ENCODE data around the gene PCBP1. TPM values are rescaled to one million over a fixed set of nuclear protein-coding genes. Genes with fewer than 3 reads are reported as not detected.
"Not testable (repeated sequence)": the region's sequence is repeated elsewhere in the genome, so short reads cannot be mapped to it uniquely, and the experiment has no call there.

Gene PCBP1
- total RNA-seq, 4 donors from 2014 or later = 103 to 189 (median 149) TPM

GRCh38 chr2:70132244-70133126 lies 45.2 kb downstream of the PCBP1 start:
- H3K27ac ChIP-seq = peak overlapping the region; percentile 85 to 94 (median 92)
- in situ Hi-C loops (cut with MboI; ENCODE audit: low pct_ligation_motif_present in 1 of 4, low pct_unique_long_range_greater_than_20kb in 1 of 4, low sequenced_read_pairs in 3 of 4) = loop anchor here in 1 of 4 donors (10.0 kb wide), 1 partner anchor 48 kb away; the partner anchor contains the start of gene PCBP1
- H3K36me3 ChIP-seq = no peaks in the 10 kb centered on the region
- TF ChIP-seq POLR2A (IDR thresholded peaks at IDR 0.05) (peak; percentile 52), POLR2AphosphoS5 (IDR thresholded peaks at IDR 0.05) (peak in 2 of 3 donors; percentile 51 to 54), EP300 (IDR thresholded peaks at IDR 0.05; ENCODE audit: low read depth) (no peak), CTCF (IDR thresholded peaks at IDR 0.05) (no peak)
- intact Hi-C loops (cut with DNase I; ENCODE audit: low total_unique reads) = no loop called here
- no peaks in the 10 kb centered on the region for H3K27me3 ChIP-seq
- DNase-seq = peak; percentile 47
- peaks cover 6 to 54% (median 25%) of the 10 kb centered on the region in 4 donors for H3K4me1 ChIP-seq
- WGBS, 2 donors (ENCODE audit: low coverage in 1 of 2) = 3 to 5% methylated on average over 5 to 8 of the region's 8 CpGs
- no peaks in the 10 kb centered on the region for H3K9me3 ChIP-seq
- peak overlapping the region in 3 of 4 donors; percentile 15 to 48 (median 23) for H3K4me3 ChIP-seq

DNA sequence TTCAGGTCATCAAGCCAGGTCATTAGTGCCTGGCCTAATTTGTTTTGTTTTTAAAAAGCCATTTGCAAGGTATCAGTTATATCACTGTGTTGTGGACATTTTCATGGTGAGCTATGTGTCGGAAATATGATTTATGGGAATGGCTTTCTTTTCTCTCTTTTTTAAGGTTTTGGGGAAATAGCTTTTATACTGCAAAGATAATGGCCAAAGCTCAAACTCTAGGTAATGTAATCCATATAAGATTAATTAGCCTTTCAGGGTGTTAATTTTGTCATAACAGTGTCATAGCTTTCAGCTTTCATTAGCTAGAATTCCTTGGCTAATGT lies 45.8 kb downstream of the PCBP1 start:
- H3K27me3 ChIP-seq = no peaks in the 10 kb centered on the region
- H3K4me3 ChIP-seq = peak overlapping the region in 1 of 4 donors; percentile 48

DNA sequence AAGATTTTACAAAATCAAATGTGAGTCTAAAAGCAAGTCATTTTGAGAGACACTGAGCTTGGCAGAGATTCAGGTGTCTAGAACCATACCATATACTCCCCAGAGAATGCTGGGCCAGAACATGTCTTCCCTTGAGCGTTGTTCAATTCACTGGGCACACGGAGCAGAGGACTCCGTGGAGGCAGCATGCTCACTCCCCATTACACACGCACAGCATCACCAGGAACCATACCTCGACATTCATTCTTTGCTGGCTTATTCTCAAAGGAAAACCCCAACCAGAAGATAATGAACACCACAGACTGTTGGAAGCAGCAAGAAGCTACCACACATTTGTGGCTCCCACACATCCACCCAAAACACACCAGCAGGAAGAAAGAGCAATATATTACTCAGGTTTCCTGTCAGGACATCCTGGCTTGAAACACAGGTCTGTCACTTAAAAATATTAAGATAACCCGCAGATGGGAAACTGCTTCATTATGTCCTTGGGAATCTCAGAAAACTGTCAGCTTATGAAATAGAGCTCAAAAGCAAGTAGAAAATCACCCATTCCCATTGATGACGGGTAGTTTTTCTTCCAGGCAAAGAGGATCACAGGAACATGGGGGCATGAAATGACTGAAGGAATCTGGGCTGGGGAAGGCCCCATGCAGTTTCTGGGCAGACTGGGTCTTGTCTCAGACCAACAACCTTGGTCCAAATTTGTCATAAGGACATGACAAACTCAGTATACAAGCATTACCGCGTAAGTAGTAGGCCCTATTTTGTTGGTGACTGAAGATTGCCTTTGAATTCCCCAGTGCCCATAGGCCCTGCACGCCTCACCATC lies 46.4 kb downstream of the PCBP1 start:
- 77 to 100% methylated on average over 1 to 10 of the region's 10 CpGs for WGBS, 2 donors (ENCODE audit: low coverage in 1 of 2)

More for the DNA sequence above, 45.8 kb downstream of the PCBP1 start:
- 77 to 90% methylated on average over 1 of the region's 1 CpG for WGBS, 2 donors (ENCODE audit: low coverage in 1 of 2)
- TF ChIP-seq CTCF (IDR thresholded peaks at IDR 0.05) = no peak
- no peak for TF ChIP-seq EP300 (IDR thresholded peaks at IDR 0.05; ENCODE audit: low read depth)
- TF ChIP-seq POLR2A (IDR thresholded peaks at IDR 0.05) = no peak
- intact Hi-C loops (cut with DNase I; ENCODE audit: low total_unique reads) = no loop called here
- H3K9me3 ChIP-seq = no peaks in the 10 kb centered on the region
- peaks cover 6 to 51% (median 25%) of the 10 kb centered on the region in 4 donors for H3K4me1 ChIP-seq
- in situ Hi-C loops (cut with MboI; ENCODE audit: low pct_ligation_motif_present in 1 of 4, low pct_unique_long_range_greater_than_20kb in 1 of 4, low sequenced_read_pairs in 3 of 4) = loop anchor here in 1 of 4 donors (10.0 kb wide), 1 partner anchor 48 kb away; the partner anchor contains the start of gene PCBP1
- H3K36me3 ChIP-seq = no peaks in the 10 kb centered on the region
- peak overlapping the region; percentile 85 to 94 (median 92) for H3K27ac ChIP-seq
- no peak for DNase-seq

DNA sequence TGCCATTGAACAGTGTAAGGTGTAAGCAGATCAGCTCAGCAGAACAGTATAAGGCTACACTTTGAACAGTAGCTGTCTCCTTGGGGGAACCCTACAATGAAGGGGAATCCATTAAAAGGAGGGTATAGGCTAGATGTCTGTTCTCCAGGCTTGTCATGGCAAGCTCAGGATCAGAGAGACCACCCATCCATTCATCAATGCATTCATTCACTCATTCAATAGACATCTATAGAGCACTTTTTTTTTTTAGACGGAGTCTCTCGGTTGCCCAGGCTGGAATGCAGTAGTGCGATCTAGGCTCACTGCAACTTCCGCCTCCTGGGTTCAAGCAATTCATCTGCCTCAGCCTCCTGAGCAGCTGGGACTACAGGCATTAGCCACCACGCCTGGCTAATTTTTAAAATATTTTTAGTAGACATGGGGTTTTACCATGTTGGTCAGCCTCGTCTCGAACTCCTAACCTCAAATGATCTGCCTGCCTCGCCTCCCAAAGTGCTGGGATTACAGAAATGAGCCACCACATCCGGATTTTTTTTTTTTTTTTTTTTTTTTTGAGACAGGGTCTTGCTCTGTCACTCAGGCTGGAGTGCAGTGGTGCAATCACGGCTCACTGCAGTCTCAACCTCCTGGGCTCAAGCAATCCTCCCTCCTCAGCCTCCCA lies 47.2 kb downstream of the PCBP1 start:
- H3K36me3 ChIP-seq; DNase-seq; H3K27me3 ChIP-seq; H3K9me3 ChIP-seq; intact Hi-C loops (cut with DNase I; ENCODE audit: low total_unique reads); H3K4me3 ChIP-seq: not testable (repeated sequence)
- Histone ChIP-seq H3K4me1 (peaks cover 6 to 51% (median 25%) of the 10 kb centered on the region in 4 donors), H3K27ac (peak overlapping the region; percentile 85 to 94 (median 92))
- 75 to 95% methylated on average over 4 to 10 of the region's 10 CpGs for WGBS, 2 donors (ENCODE audit: low coverage in 1 of 2)
- in situ Hi-C loops (cut with MboI; ENCODE audit: low pct_ligation_motif_present in 1 of 4, low pct_unique_long_range_greater_than_20kb in 1 of 4, low sequenced_read_pairs in 3 of 4) = loop anchor here in 1 of 4 donors (10.0 kb wide), 1 partner anchor 50 kb away; the partner anchor contains the start of gene PCBP1

More for the DNA sequence above, 46.4 kb downstream of the PCBP1 start:
- intact Hi-C loops (cut with DNase I; ENCODE audit: low total_unique reads) (no loop called here), in situ Hi-C loops (cut with MboI; ENCODE audit: low pct_ligation_motif_present in 1 of 4, low pct_unique_long_range_greater_than_20kb in 1 of 4, low sequenced_read_pairs in 3 of 4) (loop anchor here in 1 of 4 donors (10.0 kb wide), 1 partner anchor 49 kb away; the partner anchor contains the start of gene PCBP1)
- H3K4me1 ChIP-seq = peaks cover 6 to 51% (median 25%) of the 10 kb centered on the region in 4 donors
- H3K27ac ChIP-seq = peak overlapping the region; percentile 85 to 94 (median 92)
- H3K4me3 ChIP-seq = no peak overlapping the region
- H3K9me3 ChIP-seq = no peaks in the 10 kb centered on the region
- TF ChIP-seq EP300 (IDR thresholded peaks at IDR 0.05; ENCODE audit: low read depth) (no peak), POLR2A (IDR thresholded peaks at IDR 0.05) (no peak), POLR2AphosphoS5 (IDR thresholded peaks at IDR 0.05) (no peak), CTCF (IDR thresholded peaks at IDR 0.05) (no peak)
- no peaks in the 10 kb centered on the region for H3K36me3 ChIP-seq
- no peaks in the 10 kb centered on the region for H3K27me3 ChIP-seq
- no peak for DNase-seq

All from transverse colon (tissue), 4 donors.